SH-SY5Y (cell line): ENCODE results near the gene AGK.

Experiments
- GATA2 ChIP-seq: IDR thresholded peaks from 2 replicates; pipeline ENCODE4 v1.6.1; 2011; ENCODE audit warnings: mild to moderate bottlenecking, low read depth, low read length
- GATA3 ChIP-seq: IDR thresholded peaks from 2 replicates; pipeline ENCODE4 v1.6.1; 2011; ENCODE audit warnings: low read depth, mild to moderate bottlenecking, low read length, moderate library complexity

Gene AGK

DNA sequence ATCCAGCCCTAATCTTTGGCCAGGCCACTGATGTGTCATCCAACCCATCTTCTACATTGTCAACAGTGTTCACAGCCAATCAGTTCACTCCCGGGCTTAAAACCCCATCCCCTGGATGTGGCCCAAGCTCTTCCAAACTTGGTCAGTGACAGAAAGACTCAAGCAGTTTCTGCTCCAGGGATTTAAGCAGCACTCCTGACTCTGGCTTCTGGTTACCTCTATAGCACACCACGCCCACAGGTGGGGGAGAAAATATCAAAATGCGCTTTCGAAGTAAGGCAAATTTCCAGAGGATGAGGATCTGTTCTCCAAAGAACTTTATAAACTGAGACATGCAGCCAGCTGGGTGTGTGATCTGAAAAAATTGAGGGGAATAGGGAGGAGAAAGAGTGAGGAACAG lies 114.9 kb downstream of the AGK start:
- TF ChIP-seq GATA2: no peak
- TF ChIP-seq GATA3: no peak

GRCh38 chr7:141668853-141669252 lies 117.6 kb downstream of the AGK start:
- TF ChIP-seq GATA3 (no peak), GATA2 (no peak)

DNA sequence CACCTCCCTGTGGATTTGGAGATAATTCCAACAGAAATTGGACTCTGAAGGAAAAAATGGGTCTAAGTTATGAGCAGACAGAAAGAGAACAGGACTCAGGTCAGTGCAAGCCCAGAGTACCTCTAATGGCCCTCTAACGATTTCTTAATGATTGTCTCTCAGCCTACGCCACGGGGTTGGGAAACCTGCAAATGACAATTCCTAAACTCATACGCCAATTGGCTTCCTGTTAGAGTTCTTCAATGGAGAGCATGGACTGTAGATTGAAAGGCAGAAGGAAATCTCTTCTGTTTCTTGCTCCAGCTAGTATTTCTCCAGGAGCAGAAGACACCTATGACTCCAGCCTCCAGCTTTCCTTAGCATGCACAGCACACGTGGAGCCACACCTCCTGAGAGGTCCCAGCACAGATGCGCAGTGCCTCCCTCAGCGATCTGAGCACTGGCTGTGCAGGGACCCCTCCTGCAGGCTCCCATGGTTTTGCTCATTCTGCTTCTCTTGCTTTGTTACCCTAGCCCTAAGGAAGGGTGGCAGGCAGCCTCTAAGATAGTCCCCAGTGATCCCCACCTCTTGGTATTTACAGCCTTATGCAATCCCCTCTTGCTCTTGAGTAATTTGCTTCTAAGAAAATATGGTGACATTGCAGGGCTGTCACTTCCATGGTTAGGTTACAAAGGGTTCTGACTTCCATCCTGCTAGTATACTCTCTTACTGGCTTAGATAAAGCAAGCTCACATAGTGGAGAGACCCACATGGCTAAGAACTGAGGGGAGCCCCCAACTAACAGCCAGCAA lies 120.7 kb downstream of the AGK start:
- no peak for TF ChIP-seq GATA2
- no peak for TF ChIP-seq GATA3

DNA sequence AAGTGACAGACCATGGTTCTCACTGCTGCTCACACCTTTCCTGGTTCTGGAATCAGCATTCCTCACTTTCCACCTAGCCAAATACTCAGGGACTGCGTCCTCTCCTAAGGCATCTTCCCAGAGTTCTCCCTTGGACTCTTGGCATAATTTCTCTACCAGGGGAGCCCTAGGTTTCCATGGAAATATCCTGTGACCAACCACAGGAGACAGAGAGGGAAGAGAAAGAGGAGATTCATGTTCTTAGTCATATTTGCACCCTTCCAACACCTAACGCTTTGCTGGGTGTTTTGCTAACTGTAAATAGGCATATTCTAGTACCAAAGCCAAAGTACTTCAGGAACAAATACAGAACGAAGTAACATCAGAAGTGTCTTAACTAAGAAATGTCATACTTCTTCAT lies 122.1 kb downstream of the AGK start:
- TF ChIP-seq GATA3: no peak

DNA sequence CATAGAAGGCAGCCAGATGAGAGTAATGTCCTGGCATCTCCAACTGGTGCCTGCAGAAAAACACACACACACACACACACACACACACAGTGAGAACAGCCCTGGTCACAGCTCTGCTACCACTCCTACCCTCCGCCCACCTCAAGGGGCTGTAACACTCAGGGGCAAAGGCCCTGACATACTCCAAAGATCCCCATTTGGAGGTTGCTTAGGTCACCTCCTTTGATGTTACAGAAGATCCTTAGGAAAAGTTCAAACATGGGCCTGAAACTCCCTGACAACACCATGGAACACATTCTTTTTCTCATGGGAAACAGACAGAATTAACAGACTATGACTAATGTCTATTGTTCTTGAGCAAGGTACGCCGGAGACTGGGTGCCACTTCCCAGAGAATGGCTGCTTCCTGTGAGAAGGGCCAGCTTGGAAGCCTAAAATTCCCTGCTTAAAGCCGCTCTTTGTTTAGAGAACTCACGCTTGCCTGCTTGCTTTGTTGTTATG lies 123.0 kb downstream of the AGK start:
- TF ChIP-seq GATA3 (no peak), GATA2 (no peak)

DNA sequence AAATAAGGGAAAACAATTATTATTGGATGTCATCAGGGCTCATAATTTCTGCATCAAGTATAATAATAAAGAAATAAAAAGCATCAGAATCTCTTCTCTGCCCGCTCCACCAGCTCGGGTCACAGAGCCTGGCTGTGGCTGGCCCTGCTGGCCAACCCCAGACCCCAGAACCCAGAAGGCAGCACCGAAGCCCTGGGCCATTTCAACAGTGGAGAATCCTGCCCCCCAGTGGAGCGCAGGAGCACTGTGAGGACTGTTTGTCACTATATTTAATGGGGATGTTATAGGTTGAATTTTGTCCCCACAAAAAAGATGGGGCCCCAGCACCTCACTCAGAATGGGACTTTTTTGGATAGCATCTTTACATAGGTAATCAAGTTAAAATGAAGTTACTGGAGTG lies 123.5 kb downstream of the AGK start:
- no peak for TF ChIP-seq GATA3
- no peak for TF ChIP-seq GATA2

DNA sequence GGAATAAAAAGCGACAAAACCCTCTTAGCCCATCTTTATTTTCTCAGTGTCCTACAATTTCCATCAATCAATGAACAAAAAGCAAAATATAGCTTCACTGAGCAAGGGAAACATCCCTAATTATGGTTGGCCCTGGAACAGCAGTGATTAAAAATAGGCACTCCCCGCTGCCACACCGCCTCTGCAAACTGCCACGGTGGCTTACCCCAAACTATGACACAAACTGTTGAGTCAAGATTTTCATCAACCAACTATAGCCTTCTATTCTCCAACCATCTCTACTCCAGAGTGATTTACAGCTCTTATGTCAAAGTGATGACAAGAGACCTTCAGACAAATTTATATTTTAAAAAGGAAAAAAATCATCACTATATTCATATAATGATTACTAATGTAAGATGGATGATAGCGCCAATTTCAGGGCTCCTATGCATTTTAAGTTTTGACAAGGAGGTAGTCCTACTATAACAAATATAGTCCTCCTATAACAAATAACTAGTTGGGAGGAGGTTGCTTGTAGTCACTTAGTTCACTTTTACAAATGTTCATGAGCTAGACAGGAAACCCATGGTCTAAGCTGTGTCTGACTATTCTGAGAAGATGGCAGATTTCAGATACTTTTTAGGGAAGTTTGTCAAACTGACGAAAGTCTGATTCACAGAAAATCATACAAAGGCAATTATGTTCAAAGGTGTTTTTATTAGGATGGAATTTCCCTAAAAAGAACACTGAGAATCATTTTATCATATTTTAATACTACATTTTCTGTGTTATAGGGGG lies 124.4 kb downstream of the AGK start:
- TF ChIP-seq GATA2: no peak
- no peak for TF ChIP-seq GATA3

- no peak for TF ChIP-seq GATA2
- no peak for TF ChIP-seq GATA3
Measured at GRCh38 chr7:141676618-141677017, 125.4 kb downstream of the AGK start.

DNA sequence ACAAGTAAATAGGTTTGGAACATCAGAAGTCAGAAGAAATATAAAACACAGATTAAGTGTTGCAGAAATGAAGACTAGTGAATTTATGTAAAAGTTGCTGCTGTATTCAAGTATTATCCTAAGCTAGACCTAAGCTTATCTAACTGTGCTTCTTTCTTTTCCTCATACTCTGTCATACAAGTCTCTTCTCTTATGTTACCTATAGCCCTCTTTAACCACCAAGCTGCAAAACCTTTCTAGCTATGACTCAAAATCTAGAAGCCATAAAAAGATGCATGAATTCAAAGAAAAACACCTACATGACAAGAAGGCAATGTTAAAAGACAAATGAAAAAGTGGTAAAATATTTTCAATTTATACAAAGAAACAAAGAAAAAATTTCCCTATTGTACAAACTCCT lies 127.8 kb downstream of the AGK start:
- TF ChIP-seq GATA3 (no peak), GATA2 (no peak)

DNA sequence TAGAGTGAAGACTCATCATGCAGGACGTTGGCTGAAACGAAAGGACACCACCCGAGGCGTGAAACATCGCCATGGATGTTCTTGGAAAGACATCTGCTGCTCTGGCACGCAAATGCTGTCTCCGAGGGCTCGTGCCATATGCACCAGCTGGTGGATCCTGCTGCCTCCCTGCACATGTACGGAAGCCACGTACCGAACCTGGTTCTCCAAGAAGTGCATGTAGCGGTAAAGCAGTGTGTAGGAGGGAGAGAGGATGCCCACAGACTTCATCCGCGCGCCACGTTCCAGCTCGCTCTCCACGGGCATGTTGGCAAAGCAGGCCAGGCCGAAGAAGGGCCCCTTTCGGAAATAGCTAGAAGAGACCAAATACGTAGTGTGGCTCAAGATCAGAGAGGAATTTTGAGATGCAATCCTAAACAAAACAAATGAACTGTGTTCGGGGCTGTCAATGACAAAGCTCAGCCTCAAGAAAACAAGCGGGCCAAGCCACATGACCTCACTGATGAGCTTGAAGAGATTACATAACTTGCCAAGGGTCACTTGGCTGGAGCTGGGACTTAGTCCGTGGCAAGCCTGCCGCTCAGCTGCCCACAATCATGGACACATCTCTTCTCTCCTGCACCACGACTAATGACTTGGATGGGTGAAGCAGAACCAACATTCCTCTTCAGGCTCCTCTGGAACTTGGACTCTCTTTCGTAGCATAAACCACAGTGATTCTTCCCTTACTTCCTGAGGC lies 134.2 kb downstream of the AGK start:
- TF ChIP-seq GATA3 (no peak), GATA2 (no peak)

- TF ChIP-seq GATA2 (no peak), GATA3 (no peak)
Measured at GRCh38 chr7:141686074-141686473, 134.9 kb downstream of the AGK start.

DNA sequence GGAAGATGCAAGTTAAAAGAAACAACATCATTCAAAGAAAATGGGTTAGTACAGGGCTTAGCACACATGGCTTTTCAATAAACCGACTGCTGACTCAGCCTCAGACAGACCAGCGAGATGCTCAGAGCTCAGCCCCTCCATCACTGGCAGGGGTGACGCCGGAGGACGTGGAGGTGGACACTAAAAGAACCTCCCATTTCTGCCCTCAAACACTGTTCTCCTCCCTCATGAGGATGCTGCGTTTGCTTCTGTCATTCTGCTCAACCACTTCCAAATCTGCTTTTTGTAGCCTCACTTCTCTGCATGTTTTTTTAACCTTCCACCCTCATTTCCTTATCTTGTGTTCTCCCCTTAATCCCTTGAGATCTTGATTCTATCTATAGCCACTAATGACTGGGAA lies 135.5 kb downstream of the AGK start:
- TF ChIP-seq GATA3: no peak
- TF ChIP-seq GATA2: no peak

- no peak for TF ChIP-seq GATA2
- no peak for TF ChIP-seq GATA3
Measured at GRCh38 chr7:141688043-141688442, 136.8 kb downstream of the AGK start.

GRCh38 chr7:141691540-141691939 lies 140.3 kb downstream of the AGK start:
- TF ChIP-seq GATA2 (no peak), GATA3 (no peak)
